A673 (cell line): ENCODE results near the gene ACTR6. TPM values are rescaled to one million over a fixed set of nuclear protein-coding genes. Genes with fewer than 3 reads are reported as not detected.

Experiments
- BruUV-seq: library from RNA; stranded (reverse); fragments of 400-500 nt; replicated peaks from 2 replicates; lab custom pipeline; 2021; lab: Mats Ljungman, UMichigan
- CTCF ChIA-PET: fragments of 300-600 bp; sonication (Branson Sonifier 250); formaldehyde crosslinking; loops from one replicate; lab custom pipeline; 2022; ENCODE audit warnings: antibody characterized with exemption; lab: Charles Lee
- POLR2A ChIA-PET: fragments of 300-600 bp; sonication (Branson Sonifier 250); formaldehyde crosslinking; loops from one replicate; lab custom pipeline; 2022; ENCODE audit warnings: antibody characterized with exemption; ENCODE audit not compliant: low non-redundant PET; lab: Charles Lee
- DNase-seq: peaks from one replicate; pipeline ENCODE4 v3.0.0-alpha.2; 2015; ENCODE audit warnings: low spot score
- H3K27ac ChIP-seq: fragments of 200-600 bp; sonication (generic); 2 replicates; pipeline ENCODE4 v1.5.1; 2016; ENCODE audit warnings: mixed run types, low read depth, mild to moderate bottlenecking, mixed read lengths, antibody characterized with exemption, low read length; ENCODE audit not compliant: poor library complexity, severe bottlenecking
- H3K27me3 ChIP-seq: fragments of 200-600 bp; sonication (generic); replicated peaks from 2 replicates; pipeline ENCODE4 v1.6.1; 2017; ENCODE audit warnings: mixed run types, low read depth, mild to moderate bottlenecking, mixed read lengths, antibody characterized with exemption, low read length; ENCODE audit not compliant: insufficient read depth, poor library complexity
- H3K36me3 ChIP-seq: fragments of 200-600 bp; sonication (generic); 2 replicates; pipeline ENCODE4 v1.6.1; 2016; ENCODE audit warnings: mixed run types, mild to moderate bottlenecking, mixed read lengths, antibody characterized with exemption, low read length; ENCODE audit not compliant: insufficient read depth, poor library complexity, severe bottlenecking
- H3K4me1 ChIP-seq: fragments of 200-600 bp; sonication (generic); 2 replicates; pipeline ENCODE4 v1.6.1; 2017; ENCODE audit warnings: mixed run types, mild to moderate bottlenecking, mixed read lengths, antibody characterized with exemption, low read length; ENCODE audit not compliant: insufficient read depth, poor library complexity, severe bottlenecking
- H3K4me3 ChIP-seq: fragments of 200-600 bp; sonication (generic); 2 replicates; pipeline ENCODE4 v1.5.1; 2016; ENCODE audit warnings: low read depth, mixed run types, mild to moderate bottlenecking, mixed read lengths, low read length; ENCODE audit not compliant: poor library complexity, severe bottlenecking
- H3K9me3 ChIP-seq: fragments of 200-600 bp; sonication (generic); 2 replicates; pipeline ENCODE4 v1.6.1; 2016; ENCODE audit warnings: mixed run types, low read depth, mild to moderate bottlenecking, mixed read lengths, antibody characterized with exemption, low read length; ENCODE audit not compliant: poor library complexity, severe bottlenecking
- EZH2 ChIP-seq: fragments of 200-600 bp; sonication (generic); IDR thresholded peaks from 2 replicates; pipeline ENCODE4 v1.6.1; 2017; ENCODE audit warnings: borderline replicate concordance, low read depth, mild to moderate bottlenecking, mixed read lengths, antibody characterized with exemption, low read length; ENCODE audit not compliant: poor library complexity, severe bottlenecking
- intact Hi-C: fragments of 100-400 bp; cut with micrococcal nuclease; formaldehyde crosslinking; loops from one replicate; pipeline ENCODE4 v1.10.0; 2022; ENCODE audit not compliant: unreplicated experiment
- total RNA-seq: library from RNA; stranded (reverse); gene quantifications from 2 replicates; pipeline ENCODE4 v1.2.3, GENCODE V29; 2021
- TF ChIP-seq, protein P1 (sequence below): fragments of 300-800, 200-600 bp; sonication (generic); conservative IDR thresholded peaks from 2 replicates; pipeline ENCODE4 v1.5.1; 2017; ENCODE audit warnings: low read depth, mild to moderate bottlenecking, antibody characterized with exemption, low read length, moderate library complexity, mixed read lengths

ACTR6 gene
- total RNA-seq, 1 experiment from 2014 or later = 36.0 TPM

DNA sequence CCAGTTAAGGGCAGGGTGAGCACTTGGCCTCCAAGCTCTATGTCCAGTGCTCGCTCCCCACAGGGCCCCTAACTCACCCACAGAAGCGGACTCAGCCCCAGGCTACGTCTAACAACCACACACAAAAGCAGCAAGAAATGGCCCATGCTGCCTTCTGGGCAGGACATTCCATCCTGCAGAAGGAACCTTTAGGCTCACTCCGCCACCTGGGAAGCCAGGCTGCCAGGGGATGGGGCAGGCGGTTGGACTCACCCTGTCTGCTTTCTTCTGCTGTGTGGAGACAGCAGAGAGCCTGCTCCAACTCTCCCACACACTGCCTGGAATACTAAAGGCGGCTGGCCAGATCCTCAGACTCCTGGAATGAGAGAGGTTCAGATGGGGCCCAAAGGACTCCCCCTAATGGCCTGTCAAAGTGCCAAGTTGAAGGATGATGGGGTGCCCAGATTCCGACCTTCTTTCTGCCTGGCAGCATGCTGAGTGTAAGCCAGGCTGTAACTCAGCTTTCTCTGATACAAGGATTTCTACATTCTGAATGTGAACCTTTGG is 30.2 kb upstream of the ACTR6 start:
- intact Hi-C loops = no loop called here
- Histone ChIP-seq H3K27ac (no peak overlapping the region), H3K4me3 (no peak overlapping the region), H3K36me3 (no peaks in the 10 kb centered on the region), H3K27me3 (no peaks in the 10 kb centered on the region), H3K4me1 (no peaks in the 10 kb centered on the region), H3K9me3 (no peaks in the 10 kb centered on the region)
- CTCF ChIA-PET = no interaction called here
- POLR2A ChIA-PET = no interaction called here
- no peak for DNase-seq
- no TSS peak for BruUV-seq
- no peak for TF ChIP-seq EZH2
- TF ChIP-seq, protein P1, sequence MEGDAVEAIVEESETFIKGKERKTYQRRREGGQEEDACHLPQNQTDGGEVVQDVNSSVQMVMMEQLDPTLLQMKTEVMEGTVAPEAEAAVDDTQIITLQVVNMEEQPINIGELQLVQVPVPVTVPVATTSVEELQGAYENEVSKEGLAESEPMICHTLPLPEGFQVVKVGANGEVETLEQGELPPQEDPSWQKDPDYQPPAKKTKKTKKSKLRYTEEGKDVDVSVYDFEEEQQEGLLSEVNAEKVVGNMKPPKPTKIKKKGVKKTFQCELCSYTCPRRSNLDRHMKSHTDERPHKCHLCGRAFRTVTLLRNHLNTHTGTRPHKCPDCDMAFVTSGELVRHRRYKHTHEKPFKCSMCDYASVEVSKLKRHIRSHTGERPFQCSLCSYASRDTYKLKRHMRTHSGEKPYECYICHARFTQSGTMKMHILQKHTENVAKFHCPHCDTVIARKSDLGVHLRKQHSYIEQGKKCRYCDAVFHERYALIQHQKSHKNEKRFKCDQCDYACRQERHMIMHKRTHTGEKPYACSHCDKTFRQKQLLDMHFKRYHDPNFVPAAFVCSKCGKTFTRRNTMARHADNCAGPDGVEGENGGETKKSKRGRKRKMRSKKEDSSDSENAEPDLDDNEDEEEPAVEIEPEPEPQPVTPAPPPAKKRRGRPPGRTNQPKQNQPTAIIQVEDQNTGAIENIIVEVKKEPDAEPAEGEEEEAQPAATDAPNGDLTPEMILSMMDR = no peak

DNA sequence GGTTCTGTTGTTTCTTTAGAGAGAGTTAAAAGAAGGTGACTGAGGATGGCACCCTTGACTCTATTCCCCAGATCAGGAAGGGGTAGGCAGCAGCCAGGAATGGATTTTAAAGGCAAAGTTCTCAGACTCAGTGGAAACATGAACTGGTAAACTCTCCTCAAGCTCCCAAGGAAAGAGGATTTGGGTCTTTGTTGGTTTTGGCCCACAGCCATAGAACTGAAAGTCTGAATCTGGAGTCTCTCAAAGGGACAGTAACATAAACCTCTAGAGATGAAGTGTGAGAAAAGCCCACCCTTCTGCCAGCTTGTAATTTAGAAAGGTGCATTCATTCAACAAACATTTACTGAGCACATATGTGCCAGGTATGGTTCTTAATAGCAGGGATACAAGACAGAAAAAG is 29.4 kb upstream of the ACTR6 start:
- H3K36me3 ChIP-seq = no peaks in the 10 kb centered on the region
- intact Hi-C loops = no loop called here
- CTCF ChIA-PET = no interaction called here
- H3K27me3 ChIP-seq = no peaks in the 10 kb centered on the region
- no peaks in the 10 kb centered on the region for H3K9me3 ChIP-seq
- no peak overlapping the region for H3K27ac ChIP-seq
- POLR2A ChIA-PET = no interaction called here
- no peaks in the 10 kb centered on the region for H3K4me1 ChIP-seq
- no peak for TF ChIP-seq EZH2
- TF ChIP-seq, protein P1 = no peak
- BruUV-seq = no TSS peak
- no peak overlapping the region for H3K4me3 ChIP-seq
- DNase-seq = no peak

DNA sequence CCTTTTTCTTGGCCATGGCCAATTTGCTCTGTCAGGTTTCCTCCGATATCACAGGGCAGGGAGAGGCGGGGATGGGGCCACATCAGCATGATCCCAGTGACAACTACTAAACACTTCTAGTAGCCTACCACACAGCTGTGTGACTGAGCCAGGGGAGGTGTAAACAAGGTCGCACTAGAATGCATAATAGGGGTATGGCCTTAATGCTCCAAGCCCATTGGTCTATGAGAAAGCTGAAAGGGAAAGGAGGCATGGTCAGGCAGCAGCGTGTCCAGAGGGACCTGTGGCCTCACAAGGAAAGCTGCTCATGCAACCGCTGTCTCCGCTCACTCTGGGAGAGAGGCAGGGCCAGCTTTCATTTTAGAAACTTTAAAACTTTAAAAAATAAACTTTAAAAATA is 27.5 kb upstream of the ACTR6 start:
- Histone ChIP-seq H3K4me1 (no peaks in the 10 kb centered on the region), H3K4me3 (no peak overlapping the region), H3K27ac (no peak overlapping the region), H3K9me3 (no peaks in the 10 kb centered on the region), H3K27me3 (no peaks in the 10 kb centered on the region), H3K36me3 (no peaks in the 10 kb centered on the region)
- intact Hi-C loops = no loop called here
- no peak for TF ChIP-seq EZH2
- TF ChIP-seq, protein P1 = no peak
- ChIA-PET CTCF (no interaction called here), POLR2A (no interaction called here)
- DNase-seq = no peak
- BruUV-seq = no TSS peak
